Spleen (tissue), 7 donors: ENCODE measurements around the gene SLC25A38.

Experiments
- CTCF ChIP-seq, 11 experiments: fragments of 200-600 bp in 7 of 11; fragments of 450-650 bp in 4 of 11; sonication (generic) in 4 of 11; IDR thresholded peaks in 8 of 11; conservative IDR thresholded peaks in 3 of 11; 1 replicate in 7 of 11; 2 replicates in 4 of 11; pipeline versions ENCODE4 v1.4.0 to v1.8.0; 2016 to 2021; ENCODE audit warnings: antibody characterized with exemption in 11 of 11, inconsistent platforms in 4 of 11, mild to moderate bottlenecking in 1 of 11
- POLR2A ChIP-seq, 3 donors: fragments of 450-650 bp; IDR thresholded peaks; one replicate each; pipeline ENCODE4 v1.5.1; 2017; ENCODE audit warnings: antibody characterized with exemption in 3 of 3, mild to moderate bottlenecking in 1 of 3
- POLR2AphosphoS5 ChIP-seq, 3 donors: sonication (generic); formaldehyde crosslinking; IDR thresholded peaks; one replicate each; pipeline ENCODE4 v1.5.1; 2017; ENCODE audit warnings: antibody characterized with exemption in 3 of 3
- donor health status: DM: no; HTN: no; CAD: no; lungs with moderate emphysema.
- donor health status: DM: no; HTN: no; CAD: no.
- donor health status: DM: no; HTN: no; CAD: no.

- no peak for TF ChIP-seq POLR2A (IDR thresholded peaks at IDR 0.05)
- no peak for TF ChIP-seq CTCF (IDR thresholded peaks at IDR 0.05 in 8 of 11, conservative IDR thresholded peaks at IDR 0.05 in 3 of 11)
- no peak for TF ChIP-seq POLR2AphosphoS5 (IDR thresholded peaks at IDR 0.05)
These were observed 4.0 kb upstream of the SLC25A38 start for GRCh38 chr3:39378957-39379777.
